ENCODE results near the gene DLG4.

DNA sequence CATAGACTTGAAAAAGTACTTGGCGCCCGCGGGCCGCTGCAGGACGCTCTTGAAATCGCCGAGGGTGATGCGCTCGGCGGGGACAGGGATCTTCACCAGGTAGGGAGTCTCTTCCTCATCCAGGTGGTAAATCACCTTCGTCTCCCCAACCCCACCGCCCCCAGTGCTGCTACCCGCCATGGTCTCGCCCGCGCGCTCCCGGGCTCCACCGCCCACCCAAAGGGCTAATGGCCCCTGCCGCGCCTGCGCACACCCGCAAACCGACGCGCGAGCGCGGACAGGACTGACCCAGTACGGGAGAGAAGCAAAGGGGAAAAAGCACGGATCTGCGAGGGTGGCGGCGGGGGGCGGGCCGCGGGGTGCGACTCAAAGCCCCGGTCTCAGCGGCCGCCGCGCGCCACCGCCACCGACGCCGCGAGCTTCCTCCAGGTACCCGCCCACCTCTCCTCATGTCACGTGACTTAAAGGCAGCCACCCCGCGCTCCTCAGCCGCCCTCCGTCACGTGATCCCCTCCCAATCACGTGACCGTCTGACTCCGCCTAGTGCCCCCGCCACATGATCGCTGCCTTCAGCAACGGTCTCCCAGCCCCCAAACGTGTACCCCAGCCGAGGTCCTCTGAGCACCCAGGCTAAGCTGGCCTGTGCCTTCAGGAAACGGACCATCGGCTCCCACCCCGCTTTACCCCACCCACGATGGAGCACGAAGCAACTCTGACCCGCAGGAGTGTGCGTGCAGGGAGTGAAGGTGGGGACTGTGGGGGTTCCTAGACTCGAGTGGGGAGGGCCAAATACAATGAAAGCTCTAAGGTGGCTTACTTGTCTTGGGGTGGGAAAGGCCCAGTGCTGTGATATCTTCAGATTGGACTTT is 14.7 kb upstream of the DLG4 start, which contains the start of gene DVL2:
- TF ChIP-seq, protein P1, sequence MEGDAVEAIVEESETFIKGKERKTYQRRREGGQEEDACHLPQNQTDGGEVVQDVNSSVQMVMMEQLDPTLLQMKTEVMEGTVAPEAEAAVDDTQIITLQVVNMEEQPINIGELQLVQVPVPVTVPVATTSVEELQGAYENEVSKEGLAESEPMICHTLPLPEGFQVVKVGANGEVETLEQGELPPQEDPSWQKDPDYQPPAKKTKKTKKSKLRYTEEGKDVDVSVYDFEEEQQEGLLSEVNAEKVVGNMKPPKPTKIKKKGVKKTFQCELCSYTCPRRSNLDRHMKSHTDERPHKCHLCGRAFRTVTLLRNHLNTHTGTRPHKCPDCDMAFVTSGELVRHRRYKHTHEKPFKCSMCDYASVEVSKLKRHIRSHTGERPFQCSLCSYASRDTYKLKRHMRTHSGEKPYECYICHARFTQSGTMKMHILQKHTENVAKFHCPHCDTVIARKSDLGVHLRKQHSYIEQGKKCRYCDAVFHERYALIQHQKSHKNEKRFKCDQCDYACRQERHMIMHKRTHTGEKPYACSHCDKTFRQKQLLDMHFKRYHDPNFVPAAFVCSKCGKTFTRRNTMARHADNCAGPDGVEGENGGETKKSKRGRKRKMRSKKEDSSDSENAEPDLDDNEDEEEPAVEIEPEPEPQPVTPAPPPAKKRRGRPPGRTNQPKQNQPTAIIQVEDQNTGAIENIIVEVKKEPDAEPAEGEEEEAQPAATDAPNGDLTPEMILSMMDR (IDR thresholded peaks at IDR 0.05): peak in 2 of 3 experiments; percentile 14 to 36
- no peak for TF ChIP-seq POLR2A (IDR thresholded peaks at IDR 0.05)
